Subcutaneous abdominal adipose tissue (tissue), 5 donors: ENCODE measurements around the gene MYH14.
"Not testable (repeated sequence)": the region's sequence is repeated elsewhere in the genome, so short reads cannot be mapped to it uniquely, and the experiment has no call there.

Experiments
- H3K27ac ChIP-seq: one replicate; pipeline ENCODE4 v1.7.0; 2013; ENCODE audit warnings: low read depth, mild to moderate bottlenecking, inconsistent platforms, low read length, moderate library complexity
- H3K27me3 ChIP-seq, 5 donors: one replicate each; pipeline ENCODE4 v1.7.0; 2013; ENCODE audit warnings: low read length in 5 of 5, inconsistent platforms in 1 of 5; ENCODE audit not compliant: control insufficient read depth in 5 of 5, insufficient read depth in 4 of 5
- H3K36me3 ChIP-seq, 5 donors: one replicate each; pipeline ENCODE4 v1.7.0; 2013; ENCODE audit warnings: low read length in 5 of 5; ENCODE audit not compliant: control insufficient read depth in 5 of 5, insufficient read depth in 5 of 5
- H3K4me1 ChIP-seq, 5 donors: one replicate each; pipeline ENCODE4 v1.7.0; 2013; ENCODE audit warnings: low read length in 5 of 5, mild to moderate bottlenecking in 3 of 5, moderate library complexity in 1 of 5; ENCODE audit not compliant: control insufficient read depth in 5 of 5, insufficient read depth in 5 of 5
- H3K4me3 ChIP-seq, 5 donors: one replicate each; pipeline ENCODE4 v1.7.0; 2013; ENCODE audit warnings: low read length in 5 of 5, low read depth in 1 of 5
- H3K9ac ChIP-seq, 5 donors: one replicate each; pipeline ENCODE4 v1.7.0; 2013; ENCODE audit warnings: low read length in 5 of 5, mild to moderate bottlenecking in 4 of 5, moderate library complexity in 3 of 5
- H3K9me3 ChIP-seq, 5 donors: one replicate each; pipeline ENCODE4 v1.7.0; 2013; ENCODE audit warnings: low read length in 5 of 5; ENCODE audit not compliant: control insufficient read depth in 5 of 5
- donor health status: healthy.
- donor health status: healthy.
- donor health status: healthy.
- donor health status: healthy.
- donor health status: healthy.

The MYH14 gene

DNA sequence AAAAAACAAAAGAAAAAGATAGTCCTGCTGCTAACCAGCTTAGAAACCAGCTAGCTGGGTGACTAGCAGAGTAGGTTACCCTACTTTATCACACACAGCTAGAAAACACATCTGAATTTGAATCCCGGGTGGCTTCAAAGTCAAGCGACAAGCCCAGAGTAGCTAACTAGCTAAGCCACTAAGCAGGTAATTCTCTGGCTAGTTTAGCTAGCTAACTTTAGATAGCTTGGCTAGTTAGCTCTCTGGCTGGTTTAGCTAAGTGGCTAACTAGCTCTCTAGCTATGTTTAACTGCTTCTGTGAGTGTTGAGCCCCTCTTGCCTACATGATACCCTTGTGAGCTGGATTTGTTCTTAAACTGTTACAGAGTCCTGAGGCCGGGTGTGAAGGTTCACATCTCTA lies 12.4 kb downstream of the MYH14 start:
- Histone ChIP-seq H3K9ac (no peak overlapping the region), H3K36me3 (peaks cover 0 to 3% (median under 1%) of the 10 kb centered on the region in 5 donors)

GRCh38 chr19:50221087-50221486 lies 17.7 kb downstream of the MYH14 start:
- H3K27me3 ChIP-seq = peaks cover 0 to 3% (median 0%) of the 10 kb centered on the region in 5 donors
- H3K4me3 ChIP-seq = no peak overlapping the region
- peaks cover 0 to 18% (median 6%) of the 10 kb centered on the region in 5 donors for H3K36me3 ChIP-seq
- H3K9me3 ChIP-seq = peaks cover 0 to 12% (median 5%) of the 10 kb centered on the region in 5 donors
- no peak overlapping the region for H3K27ac ChIP-seq
- H3K9ac ChIP-seq = no peak overlapping the region
- H3K4me1 ChIP-seq = no peaks in the 10 kb centered on the region

More for the DNA sequence above, 12.4 kb downstream of the MYH14 start:
- Histone ChIP-seq H3K4me1 (no peaks in the 10 kb centered on the region), H3K27me3 (peaks cover 0 to 3% (median 0%) of the 10 kb centered on the region in 5 donors), H3K4me3 (no peak overlapping the region), H3K9me3 (peaks cover 0 to 3% (median 0%) of the 10 kb centered on the region in 5 donors), H3K27ac (no peak overlapping the region)

GRCh38 chr19:50222691-50223438 lies 19.4 kb downstream of the MYH14 start:
- Histone ChIP-seq H3K27me3 (no peaks in the 10 kb centered on the region), H3K36me3 (peaks cover 0 to 18% (median 6%) of the 10 kb centered on the region in 5 donors), H3K4me3 (no peak overlapping the region), H3K27ac (no peak overlapping the region), H3K9me3 (peaks cover 0 to 12% (median 5%) of the 10 kb centered on the region in 5 donors), H3K4me1 (no peaks in the 10 kb centered on the region), H3K9ac (no peak overlapping the region)

DNA sequence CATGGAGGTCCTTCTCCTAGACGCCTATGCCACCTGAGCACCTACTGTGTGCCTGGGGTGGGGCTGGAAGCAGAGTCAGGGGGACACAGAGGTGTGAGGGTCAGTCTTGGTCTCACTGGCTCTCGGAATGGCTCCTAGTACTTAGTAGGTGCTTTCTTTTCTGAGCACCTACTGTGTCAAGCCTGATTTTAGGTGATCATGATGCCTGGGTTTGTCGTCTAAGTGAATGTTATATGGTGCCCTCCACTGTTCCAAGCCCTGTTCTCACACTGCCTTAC lies 20.0 kb downstream of the MYH14 start:
- H3K9me3 ChIP-seq = peaks cover 0 to 12% (median 5%) of the 10 kb centered on the region in 5 donors
- no peaks in the 10 kb centered on the region for H3K4me1 ChIP-seq
- H3K4me3 ChIP-seq = no peak overlapping the region
- no peak overlapping the region for H3K9ac ChIP-seq
- H3K27me3 ChIP-seq = no peaks in the 10 kb centered on the region
- H3K27ac ChIP-seq = no peak overlapping the region
- H3K36me3 ChIP-seq = peaks cover 0 to 18% (median 6%) of the 10 kb centered on the region in 5 donors

GRCh38 chr19:50224986-50225747 lies 21.7 kb downstream of the MYH14 start:
- Histone ChIP-seq H3K4me3 (no peak overlapping the region), H3K27ac (no peak overlapping the region), H3K27me3 (peaks cover 0 to under 1% (median 0%) of the 10 kb centered on the region in 5 donors), H3K9me3 (peaks cover 0 to 12% (median 5%) of the 10 kb centered on the region in 5 donors), H3K4me1 (peaks cover 0 to 1% (median 0%) of the 10 kb centered on the region in 5 donors), H3K36me3 (peaks cover 0 to 18% (median 6%) of the 10 kb centered on the region in 5 donors), H3K9ac (no peak overlapping the region)

DNA sequence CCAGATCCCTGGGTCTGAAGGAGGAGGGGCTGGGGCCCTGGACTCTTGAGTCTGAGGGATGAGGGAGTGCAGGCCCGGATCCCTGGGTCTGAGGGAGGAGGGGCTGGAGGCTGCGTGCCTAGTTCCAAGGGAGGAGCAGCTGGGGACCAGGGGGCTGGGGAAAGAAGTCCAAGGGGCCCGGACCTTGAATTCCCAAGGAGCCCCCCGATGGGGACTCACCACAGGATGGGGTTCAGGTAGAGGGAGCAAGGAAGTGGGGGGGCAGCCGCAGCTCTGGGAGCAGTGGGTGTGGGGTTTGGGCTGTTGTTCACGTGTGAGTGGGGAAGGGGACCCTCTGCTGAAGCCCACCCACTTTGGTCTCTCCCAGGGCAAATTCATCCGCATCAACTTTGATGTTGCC lies 23.1 kb downstream of the MYH14 start:
- no peak overlapping the region for H3K4me3 ChIP-seq
- peaks cover 0 to 18% (median 6%) of the 10 kb centered on the region in 5 donors for H3K36me3 ChIP-seq
- H3K27ac ChIP-seq = no peak overlapping the region
- H3K4me1 ChIP-seq = peaks cover 0 to 14% (median 12%) of the 10 kb centered on the region in 5 donors
- peaks cover 0 to 3% (median 0%) of the 10 kb centered on the region in 5 donors for H3K27me3 ChIP-seq
- H3K9me3 ChIP-seq = peaks cover 0 to 12% (median 5%) of the 10 kb centered on the region in 5 donors
- no peak overlapping the region for H3K9ac ChIP-seq

- H3K27ac ChIP-seq, H3K9ac ChIP-seq, H3K4me3 ChIP-seq, H3K27me3 ChIP-seq: not testable (repeated sequence)
- Histone ChIP-seq H3K36me3 (peaks cover 0 to 11% (median 4%) of the 10 kb centered on the region in 5 donors), H3K9me3 (peaks cover 0 to 12% (median 5%) of the 10 kb centered on the region in 5 donors), H3K4me1 (peaks cover 0 to 20% (median 17%) of the 10 kb centered on the region in 5 donors)
Observed at GRCh38 chr19:50228153-50228552, 24.7 kb downstream of the MYH14 start.

DNA sequence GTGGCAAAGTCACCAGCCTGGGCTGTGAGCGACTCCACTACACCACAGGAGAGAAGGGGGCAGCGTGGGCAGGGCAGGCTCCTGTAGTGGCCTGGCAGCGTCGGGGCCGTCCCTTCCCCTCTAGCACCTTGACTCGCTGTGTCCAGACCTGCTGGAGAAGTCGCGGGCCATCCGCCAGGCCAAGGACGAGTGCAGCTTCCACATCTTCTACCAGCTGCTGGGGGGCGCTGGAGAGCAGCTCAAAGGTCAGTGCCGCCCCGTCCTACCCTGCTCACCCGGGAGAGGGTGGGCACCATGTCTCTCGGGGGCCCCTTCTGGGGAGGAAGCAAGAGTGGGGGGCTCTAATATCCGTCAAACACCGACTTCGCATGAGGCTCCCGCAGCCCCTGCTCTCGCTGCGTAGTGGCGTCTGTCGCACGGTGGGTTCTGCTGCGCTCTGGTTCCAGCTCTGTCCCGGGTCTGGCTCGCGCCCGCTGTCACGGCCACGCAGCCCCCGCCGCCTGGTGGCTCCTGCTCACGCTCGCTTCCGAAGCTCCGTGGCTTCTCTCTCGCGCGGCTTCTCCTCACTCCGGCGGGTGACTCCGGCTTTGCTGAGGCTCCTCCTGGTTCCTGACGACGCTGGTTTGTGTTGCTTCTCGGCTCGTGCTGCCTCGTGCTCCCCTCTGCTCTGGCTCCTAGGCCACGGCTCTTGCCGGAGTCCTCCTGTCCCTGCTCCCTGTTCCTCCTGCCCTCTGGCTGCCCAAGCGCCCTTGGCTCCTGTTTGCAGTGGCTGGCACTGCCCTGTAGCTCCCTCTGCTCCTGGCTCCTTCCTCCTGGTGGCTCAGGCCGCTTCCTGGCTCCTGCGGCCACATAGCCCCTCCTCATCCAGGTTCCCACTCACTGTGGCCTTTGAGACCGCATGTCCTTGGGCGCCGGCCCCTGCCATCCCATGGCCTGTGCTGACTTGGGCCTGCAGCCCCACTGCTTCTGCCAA lies 27.2 kb downstream of the MYH14 start:
- Histone ChIP-seq H3K4me3 (no peak overlapping the region), H3K27me3 (peaks cover 0 to 3% (median 0%) of the 10 kb centered on the region in 5 donors), H3K9ac (peak overlapping the region in 1 of 5 donors; percentile 52), H3K4me1 (peaks cover 0 to 43% (median 31%) of the 10 kb centered on the region in 5 donors), H3K36me3 (no peaks in the 10 kb centered on the region), H3K27ac (no peak overlapping the region), H3K9me3 (no peaks in the 10 kb centered on the region)

DNA sequence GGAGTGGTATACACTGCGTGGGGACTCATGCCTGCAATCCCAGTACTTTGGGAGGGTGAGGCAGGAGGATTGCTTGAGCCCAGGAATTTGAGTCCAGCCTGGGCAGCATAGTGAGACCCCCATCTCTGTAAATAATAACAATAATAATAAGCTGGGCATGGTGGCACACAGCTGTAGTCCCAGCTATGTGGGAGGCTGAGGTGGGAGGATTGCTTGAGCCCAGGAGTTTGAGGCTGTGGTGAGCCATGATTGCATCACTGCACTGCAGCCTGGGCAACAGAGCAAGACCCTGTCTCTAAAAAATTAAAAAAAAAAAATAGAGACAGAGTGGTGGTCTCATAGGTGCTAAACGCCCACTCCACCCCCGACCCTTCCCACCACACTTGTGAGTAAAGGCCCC lies 28.0 kb downstream of the MYH14 start:
- peak overlapping the region in 1 of 5 donors; percentile 52 for H3K9ac ChIP-seq
- H3K4me3 ChIP-seq, H3K27me3 ChIP-seq, H3K36me3 ChIP-seq, H3K9me3 ChIP-seq, H3K27ac ChIP-seq: not testable (repeated sequence)
- peaks cover 0 to 45% (median 31%) of the 10 kb centered on the region in 5 donors for H3K4me1 ChIP-seq
